ENCODE data around the gene RIOK3. TPM values are rescaled to one million over a fixed set of nuclear protein-coding genes. Genes with fewer than 3 reads are reported as not detected.
"Not testable (repeated sequence)": the region's sequence is repeated elsewhere in the genome, so short reads cannot be mapped to it uniquely, and the experiment has no call there.

RIOK3 gene
- polyA plus RNA-seq, 5 donors = 57.0 to 82.0 (median 66.2) TPM

DNA sequence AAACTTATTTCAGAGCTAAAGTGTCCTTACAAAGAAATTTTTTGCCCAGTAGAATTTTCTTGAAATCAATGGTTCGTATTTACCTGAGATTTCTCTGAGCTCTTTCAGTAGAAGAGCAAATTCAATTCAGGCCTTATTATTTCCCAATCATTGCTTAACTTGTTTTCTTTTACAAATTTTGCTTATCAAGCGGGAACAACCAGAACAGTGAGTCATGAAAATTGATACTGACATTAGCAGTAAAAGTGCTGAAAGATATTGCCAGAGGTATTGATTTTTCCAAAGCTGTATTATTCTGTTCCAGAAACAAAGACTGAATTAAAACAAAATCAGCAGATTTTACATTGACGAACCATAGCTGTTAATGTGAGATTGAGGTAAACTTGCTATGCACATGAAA is 10.1 kb upstream of the RIOK3 start:
- no peak for DNase-seq

GRCh38 chr18:23448291-23448690 is 4.8 kb upstream of the RIOK3 start:
- no peak for DNase-seq

DNA sequence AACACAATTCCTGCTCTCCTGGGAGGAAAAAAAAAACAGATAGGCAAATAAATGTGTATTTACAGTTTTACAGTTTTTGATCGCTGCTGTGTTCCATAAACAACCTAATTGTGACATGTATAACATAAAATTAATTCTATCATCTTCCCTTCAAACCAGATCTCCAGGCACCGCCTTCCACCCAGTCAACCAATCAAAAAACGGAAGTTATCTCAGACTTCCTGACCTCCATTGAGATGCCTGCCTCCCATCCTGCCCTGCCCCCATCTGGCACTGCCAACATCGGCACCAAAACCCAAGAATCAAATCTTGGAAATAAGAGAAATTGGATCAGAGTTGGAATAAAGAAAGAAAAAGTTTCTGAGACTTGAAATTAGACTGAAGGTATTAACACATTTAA is 3.1 kb upstream of the RIOK3 start:
- no peak for DNase-seq

DNA sequence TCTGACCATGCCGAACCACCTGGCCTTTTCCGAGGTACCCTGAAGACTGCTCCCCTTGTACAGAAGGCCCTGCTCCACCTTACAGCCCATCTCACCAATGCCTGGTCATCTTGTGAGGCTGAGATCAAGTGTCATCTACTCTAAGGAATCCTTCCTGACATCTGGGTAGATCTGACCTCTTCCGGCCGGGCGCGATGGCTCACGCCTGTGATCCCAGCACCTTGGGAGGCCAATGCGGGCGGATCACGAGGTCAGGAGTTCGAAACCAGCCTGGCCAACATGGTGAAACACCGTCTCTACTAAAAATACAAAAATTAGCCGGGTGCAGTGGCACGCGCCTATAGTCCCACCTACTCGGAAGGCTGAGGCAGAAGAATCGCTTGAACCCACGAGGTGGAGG is 2.1 kb upstream of the RIOK3 start:
- DNase-seq = no peak

DNA sequence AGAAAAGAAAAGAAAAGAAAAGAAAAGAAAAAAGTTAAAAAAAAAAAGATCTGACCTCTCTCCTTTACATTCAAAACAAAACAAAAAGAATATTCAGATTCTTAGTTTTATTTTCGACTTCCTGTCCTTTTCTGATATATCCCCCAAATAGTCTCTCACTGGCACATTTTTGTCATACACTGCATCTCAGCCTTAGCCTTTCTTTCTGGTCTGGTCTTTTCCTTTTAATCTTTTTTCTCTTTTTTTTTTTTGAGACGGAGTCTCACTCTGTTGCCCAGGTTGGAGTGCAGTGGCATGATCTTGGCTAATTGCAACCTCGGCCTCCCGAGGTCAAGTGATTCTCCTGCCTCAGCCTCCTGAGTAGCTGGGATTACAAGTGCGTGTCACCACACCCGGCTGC is 1.6 kb upstream of the RIOK3 start:
- DNase-seq = no peak

DNA sequence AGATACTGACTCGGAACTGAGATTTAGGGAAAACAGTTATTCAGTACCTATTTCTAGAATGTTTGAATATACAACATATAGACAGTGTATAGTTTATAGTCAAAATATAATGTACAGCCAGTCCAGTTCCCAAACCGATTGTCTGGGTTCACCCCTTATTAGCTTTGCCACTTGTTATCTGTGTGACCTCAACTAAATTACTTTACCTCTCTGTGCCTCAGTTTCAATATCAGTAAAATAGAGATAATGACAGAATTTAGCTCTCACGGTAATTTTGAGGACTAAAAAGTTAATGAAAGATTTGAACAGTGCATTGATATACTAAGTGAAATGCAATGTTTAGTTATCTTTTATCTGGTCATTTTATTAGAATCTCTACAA is 750 bp upstream of the RIOK3 start:
- no peak for DNase-seq

DNA sequence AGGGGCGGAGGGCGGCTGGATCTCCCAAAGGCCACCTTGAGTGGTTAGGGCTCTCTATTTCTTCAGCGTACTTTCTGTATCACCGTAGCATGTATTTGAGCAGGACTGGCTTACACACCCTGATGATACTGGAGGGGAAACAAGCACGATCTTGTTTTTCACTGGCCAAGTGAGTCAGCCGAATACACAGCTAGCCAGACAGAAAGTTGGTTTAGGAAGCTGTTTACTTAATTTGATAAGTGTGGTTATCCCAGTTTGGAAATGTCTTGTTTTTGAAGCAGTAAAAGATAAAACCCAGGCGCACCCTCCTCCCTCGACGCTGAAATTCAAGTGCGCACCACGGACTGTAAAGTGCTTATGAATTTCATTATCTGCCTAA is 582 bp downstream of the RIOK3 start:
- DNase-seq = peak in 1 of 2 donors; percentile 4

GRCh38 chr18:23456835-23457234 is 3.7 kb downstream of the RIOK3 start:
- DNase-seq = no peak

GRCh38 chr18:23458830-23459529 is 5.9 kb downstream of the RIOK3 start:
- DNase-seq = no peak

GRCh38 chr18:23459530-23459921 is 6.4 kb downstream of the RIOK3 start:
- DNase-seq = no peak

- DNase-seq = no peak
Observed at GRCh38 chr18:23460285-23461273, 7.5 kb downstream of the RIOK3 start.

DNA sequence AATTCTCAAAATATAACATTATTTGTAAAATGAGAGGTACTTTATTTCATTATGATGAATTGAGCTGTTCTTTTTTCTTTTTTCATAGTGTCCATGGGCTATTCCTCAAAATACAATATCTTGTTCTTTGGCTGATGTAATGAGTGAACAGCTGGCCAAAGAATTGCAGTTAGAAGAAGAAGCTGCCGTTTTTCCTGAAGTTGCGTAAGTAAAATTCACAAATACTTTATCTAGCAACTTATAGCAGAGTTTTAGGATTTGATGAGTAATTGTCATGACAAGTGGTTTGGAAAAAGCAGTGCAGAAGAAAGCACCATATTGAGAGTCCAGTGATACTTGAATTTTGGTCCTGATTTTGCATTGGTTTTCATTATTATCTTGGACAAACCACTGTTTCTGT is 9.8 kb downstream of the RIOK3 start:
- no peak for DNase-seq

DNA sequence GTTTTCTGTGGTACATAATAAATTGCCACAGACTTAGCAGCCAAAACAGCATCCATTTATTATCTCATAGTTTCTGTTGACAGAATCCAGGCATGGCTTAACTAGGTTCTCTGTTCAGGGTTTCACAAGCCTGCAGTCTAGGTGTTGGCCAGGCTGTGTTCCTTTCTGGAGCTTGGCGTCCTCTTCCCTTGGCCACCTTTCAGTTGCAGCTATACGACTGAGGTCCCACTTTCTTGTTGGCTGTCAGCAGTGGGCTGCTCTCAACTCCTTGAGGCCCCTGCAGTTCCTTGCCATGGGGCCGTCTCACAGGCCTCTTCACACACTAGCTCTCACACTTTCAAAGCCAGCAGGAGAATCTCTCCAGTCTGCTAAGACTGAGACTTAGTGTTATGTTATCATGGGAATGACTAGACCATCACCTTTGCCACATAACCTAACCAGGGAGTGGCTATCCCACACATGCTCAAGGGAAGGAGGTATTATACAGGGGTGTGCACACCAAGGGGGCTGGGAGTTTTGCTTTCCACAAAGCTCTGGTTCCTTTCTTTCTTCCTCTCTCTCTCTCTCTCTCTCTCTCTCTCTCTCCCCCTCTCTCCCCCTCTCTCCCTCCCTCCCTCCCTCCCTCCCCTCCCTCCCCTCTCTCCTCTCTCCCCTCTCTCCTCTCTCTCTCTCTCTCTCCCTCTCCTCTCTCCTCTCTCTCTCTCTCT is 15.8 kb downstream of the RIOK3 start:
- DNase-seq = no peak

GRCh38 chr18:23470620-23471387 is 17.7 kb downstream of the RIOK3 start:
- DNase-seq = no peak

DNA sequence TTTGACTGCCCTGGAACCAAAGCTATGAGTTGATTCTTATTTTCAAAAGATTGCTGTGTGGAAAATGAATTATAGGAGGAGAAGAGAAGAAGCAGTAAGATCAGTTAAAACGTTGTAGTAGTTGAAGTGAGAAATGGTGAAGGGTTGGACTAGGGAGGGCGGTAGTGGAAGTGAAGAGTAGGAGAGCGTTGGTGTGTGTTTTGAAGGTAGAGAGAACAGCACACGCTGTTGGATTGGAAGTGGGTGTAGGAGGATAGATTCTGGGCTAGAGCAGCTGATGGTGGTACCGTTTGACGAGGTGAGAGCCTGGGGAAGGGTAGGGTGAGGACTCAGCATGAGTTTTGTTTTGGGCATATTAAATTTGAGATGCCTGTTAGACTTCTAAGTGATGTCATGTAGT is 18.4 kb downstream of the RIOK3 start:
- no peak for DNase-seq

- DNase-seq = no peak
Observed at GRCh38 chr18:23479829-23480505, 26.9 kb downstream of the RIOK3 start.

DNA sequence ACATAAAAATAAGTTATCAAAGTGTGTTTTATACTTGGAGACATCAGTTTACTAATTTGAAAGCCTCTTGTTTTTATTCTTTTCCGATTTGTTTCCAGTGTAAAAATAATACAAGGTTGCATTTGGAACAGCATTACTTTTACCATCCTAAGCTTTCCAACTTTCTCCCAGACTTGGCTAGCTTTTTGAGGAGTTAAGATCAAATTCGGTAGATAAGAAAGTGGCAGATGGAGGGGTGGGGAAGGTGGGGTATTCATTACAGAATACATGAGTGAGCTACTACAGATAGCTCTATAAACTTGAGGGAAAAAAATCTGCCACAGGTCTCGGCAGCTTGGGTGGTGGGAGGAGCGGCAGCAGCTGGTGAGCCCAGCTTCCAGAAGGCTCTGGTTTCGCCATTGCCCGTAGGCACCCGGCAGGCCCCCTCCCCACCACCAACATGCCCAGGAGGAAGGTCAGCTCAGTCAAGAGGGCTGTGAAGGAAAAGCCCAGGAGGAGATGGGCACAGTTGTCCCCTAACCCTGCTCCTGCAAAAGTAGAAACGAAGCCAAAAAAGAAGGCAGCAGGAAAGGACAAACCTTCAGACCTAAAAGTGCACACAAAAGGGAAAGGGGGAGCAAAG is 31.6 kb downstream of the RIOK3 start:
- DNase-seq = no peak

DNA sequence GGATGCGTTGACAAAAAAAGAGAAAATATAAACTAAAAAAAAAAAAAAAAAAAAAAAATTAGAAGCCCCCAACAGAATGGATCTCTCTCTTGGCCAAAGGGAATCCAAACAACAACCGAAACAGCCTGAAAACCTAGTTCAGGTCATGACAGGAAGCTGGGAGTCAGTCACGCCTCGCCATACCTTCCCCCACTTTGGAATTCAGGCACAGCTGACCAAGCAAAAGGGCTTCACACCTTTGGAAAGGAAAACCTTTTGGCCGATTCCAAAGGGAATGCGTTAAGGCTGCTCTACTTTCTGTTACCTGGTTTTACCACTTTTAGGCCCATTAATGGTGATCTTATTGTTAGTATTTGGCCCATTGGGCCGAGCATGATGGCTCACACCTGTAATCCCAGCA is 32.3 kb downstream of the RIOK3 start:
- no peak for DNase-seq

GRCh38 chr18:23487738-23488570 is 34.9 kb downstream of the RIOK3 start:
- DNase-seq = no peak

- not testable (repeated sequence) for DNase-seq
Observed at GRCh38 chr18:23489586-23489985, 36.5 kb downstream of the RIOK3 start.

All from right lung (tissue), 5 donors.